GM21737 (cell line): ENCODE measurements around the gene NFKB1.
"Not testable (repeated sequence)": the region's sequence is repeated elsewhere in the genome, so short reads cannot be mapped to it uniquely, and the experiment has no call there.

Experiments
- ATAC-seq: cut with Tn5 transposase; IDR thresholded peaks from one replicate; pipeline ENCODE4 v1.9.1; 2021; ENCODE audit warnings: mild to moderate bottlenecking, moderate library complexity; ENCODE audit not compliant: unreplicated experiment

Gene NFKB1

DNA sequence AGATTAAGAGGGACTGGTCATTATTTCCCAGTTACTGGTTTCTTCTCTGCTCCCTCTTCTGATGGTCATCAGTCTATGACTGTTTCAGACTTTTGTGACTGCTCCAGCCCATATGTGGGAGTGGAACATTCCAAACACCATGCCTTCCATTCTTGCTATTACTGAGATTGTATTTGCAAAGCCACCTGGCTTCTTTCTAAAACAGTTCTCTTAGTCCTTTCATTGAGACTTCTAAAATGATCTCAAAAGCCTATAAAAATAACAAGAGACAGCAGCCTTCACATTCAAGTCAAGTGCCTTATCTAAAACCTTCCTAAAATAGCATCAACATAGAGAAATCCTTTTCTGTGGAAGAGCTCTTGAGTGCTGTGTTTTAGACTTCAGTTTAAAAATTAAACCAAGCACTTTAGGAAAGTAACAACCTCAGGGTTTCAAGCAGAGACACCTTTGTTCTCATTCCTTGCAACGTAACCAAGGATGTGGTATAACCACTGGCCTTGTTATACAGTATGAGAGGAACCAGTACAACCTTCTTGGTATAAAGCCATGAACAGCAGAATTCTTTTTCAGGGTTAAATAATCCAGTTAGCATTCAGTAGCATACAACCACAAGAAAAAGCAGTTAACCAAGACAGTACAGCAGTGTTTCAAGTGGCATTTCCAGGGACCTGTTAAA lies 97.1 kb downstream of the NFKB1 start:
- peak; percentile 64 for ATAC-seq

DNA sequence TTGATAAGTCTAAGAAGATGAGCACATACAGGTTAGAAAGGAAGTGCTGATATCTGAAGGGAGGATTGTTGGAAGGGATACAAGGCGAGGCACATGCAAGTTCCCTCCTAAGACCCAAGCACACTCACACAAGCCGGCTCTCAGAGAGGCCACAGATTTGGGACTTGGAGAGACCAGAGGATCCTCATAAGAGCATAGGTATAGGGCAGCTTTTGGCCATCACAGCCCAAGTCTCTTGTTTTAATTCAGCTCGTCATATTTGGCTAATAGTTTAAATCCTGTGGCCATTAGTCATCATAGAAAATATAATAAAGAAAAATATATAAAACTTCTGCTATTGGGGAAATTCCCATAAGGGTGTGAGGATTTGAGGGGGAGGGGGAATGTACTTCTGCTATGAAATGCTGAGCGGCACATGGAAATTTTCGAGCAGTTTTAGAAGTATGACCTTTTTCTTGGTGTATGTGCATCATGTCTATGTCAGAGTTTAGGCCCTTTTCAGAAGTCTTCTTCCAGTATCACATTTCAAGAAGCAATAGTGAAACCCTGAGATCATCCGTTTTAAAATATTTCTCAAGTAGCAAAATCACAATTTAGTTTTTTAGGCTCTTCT lies 97.7 kb downstream of the NFKB1 start:
- peak; percentile 43 for ATAC-seq

DNA sequence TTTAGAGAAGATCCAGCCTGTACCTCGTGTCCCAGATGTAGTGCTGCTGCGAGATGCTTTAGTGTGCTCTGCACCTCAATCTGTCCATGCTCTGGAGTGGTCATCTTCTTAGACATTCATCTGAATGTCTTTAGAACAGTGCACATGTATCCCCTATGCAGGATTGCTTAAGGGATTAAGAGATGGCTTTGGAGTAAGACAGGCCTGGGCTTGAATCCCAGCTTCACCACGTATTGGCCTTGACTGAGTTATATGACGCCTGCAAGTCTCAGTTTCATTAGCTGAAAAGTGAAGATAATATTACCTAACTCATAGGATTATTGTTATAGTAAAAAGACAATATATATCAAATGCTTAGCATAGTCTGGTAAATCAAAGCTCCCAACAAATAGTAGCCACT lies 98.3 kb downstream of the NFKB1 start:
- no peak for ATAC-seq

DNA sequence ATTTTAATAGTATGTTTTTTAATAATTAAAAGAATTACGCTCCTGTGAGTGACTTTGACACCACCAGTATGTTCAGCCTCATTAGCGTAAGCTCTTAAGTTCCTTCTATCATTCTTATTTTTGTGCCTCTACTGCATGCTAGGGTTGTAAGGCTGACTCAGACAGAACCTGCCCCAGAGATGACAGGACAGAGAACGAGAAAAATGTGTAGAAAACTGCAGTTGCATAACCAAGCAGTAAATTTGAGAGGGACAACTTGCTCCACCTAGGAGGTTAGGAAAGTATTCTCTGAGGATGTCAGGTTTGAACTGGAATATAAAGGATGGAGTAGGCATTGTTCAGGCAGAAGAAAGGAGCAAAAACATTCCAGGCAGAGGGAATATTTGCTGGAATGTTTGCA lies 98.7 kb downstream of the NFKB1 start:
- ATAC-seq, result no peak

DNA sequence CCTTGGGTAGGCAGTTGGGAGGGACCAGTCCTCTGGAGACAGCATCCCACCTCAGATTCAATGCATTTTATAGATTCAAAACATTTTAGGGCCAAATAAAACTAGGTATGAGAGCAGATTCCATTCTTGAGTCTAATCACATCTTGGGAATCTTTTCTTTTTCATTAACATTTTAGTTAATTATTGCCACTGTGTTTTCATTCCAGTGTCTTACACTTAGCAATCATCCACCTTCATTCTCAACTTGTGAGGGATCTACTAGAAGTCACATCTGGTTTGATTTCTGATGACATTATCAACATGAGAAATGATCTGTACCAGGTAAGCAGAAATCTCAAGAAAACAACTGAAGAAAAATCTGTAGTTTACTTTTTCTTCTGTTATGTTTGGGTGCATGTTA lies 99.5 kb downstream of the NFKB1 start:
- no peak for ATAC-seq

DNA sequence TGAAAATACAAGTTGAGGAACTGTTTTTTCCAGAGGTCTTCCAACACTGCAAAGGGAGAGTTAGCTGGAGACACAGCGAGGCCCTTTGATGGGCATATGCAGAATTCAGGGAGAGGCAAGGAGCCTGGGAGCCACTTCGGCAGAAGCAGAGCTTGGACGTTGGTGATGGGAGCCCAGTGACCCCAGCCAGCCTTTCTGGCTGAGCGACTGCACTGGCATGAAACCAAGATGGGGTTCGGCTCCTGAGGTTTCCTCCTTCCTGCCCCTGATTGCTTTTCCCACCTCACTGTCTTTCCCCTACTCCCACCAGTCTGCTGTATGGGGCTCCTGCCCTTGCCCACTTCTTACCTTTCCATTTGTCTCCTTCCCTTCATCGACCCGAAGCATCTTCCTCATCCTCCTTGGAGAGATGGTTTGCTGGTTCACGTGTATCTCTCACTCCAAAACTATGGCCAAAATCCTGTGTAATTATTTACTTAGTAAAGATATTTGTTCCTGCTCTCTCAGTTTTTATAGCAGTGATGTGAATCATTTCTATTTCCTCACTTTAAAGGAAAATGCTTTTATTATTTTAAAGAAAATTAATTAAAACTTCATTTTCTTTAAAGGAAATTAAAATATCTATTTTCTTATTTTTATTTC lies 100.5 kb downstream of the NFKB1 start:
- ATAC-seq, result no peak

DNA sequence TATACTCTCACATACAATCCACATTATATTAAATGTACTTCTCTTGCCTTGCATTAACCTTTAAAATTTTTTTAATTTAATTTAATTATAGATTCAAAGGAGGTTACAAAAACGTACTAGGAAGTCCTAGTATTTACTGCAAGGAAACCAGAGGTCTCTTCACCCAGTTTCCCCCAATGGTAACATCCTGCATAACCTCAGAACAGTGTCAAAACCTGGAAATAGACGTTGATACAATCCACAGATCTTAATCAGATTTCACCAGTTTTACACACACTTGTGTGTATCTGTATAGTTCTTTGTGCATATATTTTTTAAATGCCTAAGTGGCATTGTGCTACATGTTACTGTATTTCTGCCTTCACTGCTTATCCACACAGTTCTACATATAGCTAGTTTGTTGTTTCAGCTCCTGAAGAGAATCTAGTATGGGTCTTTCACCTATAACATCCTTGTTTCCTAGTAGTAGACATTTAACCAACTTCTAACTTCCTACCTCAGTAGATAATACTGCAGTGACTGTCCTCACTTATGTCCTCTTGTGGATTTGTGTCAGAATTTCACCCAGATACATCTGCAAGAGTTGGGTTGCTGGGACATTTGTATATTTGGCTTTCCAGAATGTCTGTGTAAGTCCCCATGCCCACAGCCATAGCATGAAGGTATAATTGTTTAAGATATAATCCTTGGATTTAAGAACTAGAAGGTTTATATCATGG lies 103.2 kb downstream of the NFKB1 start:
- ATAC-seq, result no peak

DNA sequence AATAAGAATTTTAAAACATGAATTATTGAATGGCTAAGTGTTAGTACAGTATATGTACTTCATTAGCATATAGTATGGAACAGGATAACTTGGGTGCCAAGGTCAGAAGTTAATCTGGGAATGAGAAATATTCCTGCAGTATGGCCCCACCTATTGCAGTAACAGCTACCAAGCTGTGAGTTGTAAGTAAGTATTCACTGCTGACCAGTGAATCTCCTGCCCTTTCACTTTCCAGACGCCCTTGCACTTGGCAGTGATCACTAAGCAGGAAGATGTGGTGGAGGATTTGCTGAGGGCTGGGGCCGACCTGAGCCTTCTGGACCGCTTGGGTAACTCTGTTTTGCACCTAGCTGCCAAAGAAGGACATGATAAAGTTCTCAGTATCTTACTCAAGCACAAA lies 105.1 kb downstream of the NFKB1 start:
- no peak for ATAC-seq

DNA sequence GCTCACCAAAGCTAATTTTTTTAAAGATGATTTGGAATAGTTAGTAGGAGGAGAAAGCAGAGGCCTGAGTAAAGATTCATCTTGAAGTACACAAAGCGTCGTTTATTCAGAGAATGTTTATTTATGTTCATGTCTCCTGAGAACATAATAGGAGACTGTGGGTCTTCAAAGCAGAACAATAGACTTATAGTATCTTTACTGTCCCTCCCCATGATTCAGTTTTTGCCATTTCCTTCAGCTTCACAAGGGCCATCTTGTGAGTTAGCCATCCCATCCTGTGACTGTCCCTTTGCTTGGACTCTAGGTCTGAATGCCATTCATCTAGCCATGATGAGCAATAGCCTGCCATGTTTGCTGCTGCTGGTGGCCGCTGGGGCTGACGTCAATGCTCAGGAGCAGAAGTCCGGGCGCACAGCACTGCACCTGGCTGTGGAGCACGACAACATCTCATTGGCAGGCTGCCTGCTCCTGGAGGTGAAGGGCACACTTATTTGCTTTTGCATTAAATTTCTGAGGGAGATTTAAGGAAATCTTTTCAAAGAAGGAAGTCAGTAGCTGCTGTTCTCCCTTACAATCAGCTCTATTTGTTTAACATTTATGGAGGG lies 105.8 kb downstream of the NFKB1 start:
- ATAC-seq, result no peak

DNA sequence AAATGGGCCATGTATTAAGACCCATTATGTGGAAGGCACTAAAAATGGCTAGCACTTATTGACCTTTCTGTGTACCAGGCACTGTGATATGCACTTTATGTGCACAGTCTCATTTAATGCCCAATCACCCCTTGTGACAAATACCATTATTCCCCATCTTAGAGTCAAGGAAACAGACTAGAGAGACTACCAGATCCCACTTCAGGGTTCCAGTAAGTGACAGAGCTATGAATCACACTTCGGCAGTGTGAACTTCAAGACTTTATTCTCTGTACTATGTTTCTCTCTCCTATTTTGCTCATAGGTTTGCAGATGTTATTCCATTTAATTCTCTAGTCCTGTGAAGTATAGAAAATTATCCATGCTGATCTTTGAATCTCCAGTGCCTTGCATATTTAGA lies 107.0 kb downstream of the NFKB1 start:
- no peak for ATAC-seq

DNA sequence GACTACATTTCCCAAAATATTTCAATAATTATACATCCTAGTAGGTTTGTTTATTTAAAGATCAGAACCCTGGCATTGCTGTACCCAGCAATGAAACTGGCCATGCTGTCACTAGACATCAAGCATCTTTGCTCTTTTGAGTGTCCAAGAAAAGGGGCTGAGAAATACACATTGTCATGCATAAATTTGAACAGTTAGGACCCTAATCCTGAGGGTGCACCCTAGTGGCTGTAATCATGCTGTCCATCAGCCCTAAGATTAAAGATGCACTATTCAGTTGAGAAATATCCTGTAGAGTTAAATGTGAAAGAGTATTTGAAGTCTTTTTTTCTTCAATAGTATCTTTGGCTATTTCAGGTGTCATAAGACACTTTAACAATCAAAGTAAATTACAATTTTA lies 108.8 kb downstream of the NFKB1 start:
- ATAC-seq, result no peak

DNA sequence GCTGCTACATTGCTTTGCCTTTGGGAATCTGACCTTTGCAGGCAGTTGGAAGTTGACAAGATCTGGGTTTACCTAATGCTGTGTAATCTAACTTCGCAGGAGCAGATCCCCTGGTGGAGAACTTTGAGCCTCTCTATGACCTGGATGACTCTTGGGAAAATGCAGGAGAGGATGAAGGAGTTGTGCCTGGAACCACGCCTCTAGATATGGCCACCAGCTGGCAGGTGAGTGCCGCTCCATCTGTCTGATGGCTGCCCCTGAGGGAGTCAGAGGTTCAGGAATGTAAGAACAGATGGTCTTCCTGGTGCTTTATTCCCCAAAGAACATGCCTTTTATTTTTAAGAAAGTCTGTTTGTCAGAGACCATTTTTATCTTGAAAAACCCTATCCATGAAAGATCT lies 109.3 kb downstream of the NFKB1 start:
- no peak for ATAC-seq

DNA sequence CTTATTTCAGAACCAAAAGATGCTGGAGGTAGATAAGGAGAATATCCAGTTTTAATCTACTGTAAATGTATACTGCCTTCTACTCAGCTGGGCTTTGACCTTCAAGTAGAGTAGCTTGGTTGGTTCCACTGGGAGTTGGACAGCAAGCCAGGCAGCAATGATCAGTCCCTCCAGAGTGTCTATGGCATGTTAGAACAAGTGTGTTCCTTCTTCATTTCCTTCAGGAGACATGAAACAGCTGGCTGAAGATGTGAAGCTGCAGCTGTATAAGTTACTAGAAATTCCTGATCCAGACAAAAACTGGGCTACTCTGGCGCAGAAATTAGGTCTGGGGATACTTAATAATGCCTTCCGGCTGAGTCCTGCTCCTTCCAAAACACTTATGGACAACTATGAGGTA lies 111.1 kb downstream of the NFKB1 start:
- ATAC-seq, result no peak

DNA sequence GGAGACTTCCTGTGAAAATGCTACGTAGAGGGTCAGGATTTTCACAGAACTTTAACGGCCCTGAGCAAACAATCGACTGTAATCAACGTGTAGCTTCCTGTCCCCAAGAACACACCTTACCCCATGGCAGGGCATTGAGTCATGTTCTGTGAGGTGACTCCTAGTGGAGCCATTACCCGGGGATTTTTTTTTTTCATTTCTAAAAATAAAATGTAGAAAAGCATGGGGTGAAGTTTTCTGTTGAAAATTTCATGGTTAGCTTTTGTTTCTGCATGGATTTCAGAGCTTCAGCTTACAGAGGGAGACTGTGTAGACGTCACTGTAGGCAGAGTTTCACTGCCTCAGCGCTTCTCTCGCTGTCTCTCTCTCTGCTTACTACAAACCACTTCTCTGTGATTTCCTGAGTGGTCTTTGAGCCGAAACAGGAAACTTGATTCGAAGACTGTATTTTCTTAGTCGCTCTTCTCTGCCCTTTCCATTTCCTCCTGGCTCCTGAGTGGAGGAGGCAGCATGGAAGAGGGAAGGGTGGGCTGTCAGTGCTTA lies 111.7 kb downstream of the NFKB1 start:
- ATAC-seq, result no peak

DNA sequence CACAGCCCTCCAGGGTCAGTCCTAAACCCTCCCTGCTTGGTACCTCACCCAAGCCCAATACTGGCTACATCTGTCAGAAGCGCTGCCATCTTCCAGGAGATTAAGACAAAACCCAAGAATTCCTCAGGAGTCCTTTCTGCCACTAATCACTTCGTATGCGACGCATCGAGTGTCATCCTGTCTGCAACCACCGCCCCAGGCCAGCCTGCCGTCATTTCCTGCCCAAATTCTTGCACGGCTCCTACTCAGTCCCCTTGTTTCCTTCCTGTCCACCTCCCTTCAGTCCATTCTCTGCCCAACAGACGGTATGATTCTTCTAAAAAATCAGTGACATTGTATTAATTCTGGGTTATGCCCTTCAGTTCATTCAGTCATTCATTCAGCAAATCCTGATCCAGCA lies 113.6 kb downstream of the NFKB1 start:
- no peak for ATAC-seq

DNA sequence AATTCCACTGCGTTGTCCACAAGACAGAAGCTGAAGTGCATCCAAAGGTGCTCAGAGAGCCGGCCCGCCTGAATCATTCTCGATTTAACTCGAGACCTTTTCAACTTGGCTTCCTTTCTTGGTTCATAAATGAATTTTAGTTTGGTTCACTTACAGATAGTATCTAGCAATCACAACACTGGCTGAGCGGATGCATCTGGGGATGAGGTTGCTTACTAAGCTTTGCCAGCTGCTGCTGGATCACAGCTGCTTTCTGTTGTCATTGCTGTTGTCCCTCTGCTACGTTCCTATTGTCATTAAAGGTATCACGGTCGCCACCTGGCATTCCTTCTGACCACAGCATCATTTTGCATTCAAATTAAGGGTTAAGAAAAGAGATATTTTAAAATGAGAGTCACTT lies 115.5 kb downstream of the NFKB1 start:
- no peak for ATAC-seq

DNA sequence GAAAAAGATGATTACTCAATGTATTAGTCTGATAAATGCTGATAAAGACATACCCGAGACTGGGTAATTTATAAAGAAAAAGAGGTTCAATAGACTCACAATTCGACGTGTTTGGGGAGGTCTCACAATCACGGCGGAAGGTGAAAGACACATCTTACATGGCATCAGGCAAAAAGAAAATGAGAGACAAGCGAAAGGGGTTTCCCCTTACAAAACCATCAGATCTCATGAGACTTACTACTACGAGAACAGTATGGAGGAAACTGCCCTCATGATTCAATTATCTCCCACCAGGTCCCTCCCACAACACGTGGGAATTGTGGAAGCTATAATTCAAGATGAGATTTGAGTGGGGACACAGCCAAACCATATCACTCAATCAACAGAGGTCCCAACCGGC lies 117.9 kb downstream of the NFKB1 start:
- not testable (repeated sequence) for ATAC-seq

DNA sequence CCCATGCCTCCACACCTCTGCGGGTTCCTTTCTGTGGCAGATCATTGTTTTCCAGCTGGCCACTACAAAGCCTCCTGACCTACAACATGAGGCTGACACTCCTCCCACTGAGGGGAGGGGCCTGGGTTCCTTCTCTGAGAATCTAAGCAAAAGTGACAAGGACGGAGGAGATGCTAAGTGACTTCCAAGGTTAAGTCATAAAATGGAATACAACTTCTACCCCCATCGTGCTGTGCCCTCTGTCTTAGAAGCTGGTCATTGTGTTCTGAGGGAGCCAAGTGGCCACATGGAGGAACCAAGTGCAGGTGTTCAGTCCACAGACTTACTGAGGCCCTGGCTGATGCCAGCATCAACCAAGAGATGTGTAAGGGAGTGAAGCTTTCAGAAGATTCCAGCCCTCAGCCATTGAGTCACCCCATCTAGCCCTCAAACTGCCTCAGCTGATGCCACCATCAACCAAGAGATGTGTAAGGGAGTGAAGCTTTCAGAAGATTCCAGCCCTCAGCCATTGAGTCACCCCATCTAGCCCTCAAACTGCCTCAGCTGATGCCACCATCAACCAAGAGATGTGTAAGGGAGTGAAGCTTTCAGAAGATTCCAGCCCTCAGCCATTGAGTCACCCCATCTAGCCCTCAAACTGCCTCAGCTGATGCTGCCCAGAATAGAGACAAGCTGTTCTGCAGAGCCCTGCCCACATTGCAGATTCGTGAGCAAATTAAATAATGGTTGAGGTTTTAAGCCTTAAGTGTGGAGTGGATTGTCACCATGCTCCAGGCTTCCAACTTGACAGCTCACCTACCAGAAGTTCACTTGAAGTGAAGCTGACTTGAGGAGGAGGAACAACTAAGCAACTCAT lies 118.8 kb downstream of the NFKB1 start:
- ATAC-seq, result not testable (repeated sequence)

DNA sequence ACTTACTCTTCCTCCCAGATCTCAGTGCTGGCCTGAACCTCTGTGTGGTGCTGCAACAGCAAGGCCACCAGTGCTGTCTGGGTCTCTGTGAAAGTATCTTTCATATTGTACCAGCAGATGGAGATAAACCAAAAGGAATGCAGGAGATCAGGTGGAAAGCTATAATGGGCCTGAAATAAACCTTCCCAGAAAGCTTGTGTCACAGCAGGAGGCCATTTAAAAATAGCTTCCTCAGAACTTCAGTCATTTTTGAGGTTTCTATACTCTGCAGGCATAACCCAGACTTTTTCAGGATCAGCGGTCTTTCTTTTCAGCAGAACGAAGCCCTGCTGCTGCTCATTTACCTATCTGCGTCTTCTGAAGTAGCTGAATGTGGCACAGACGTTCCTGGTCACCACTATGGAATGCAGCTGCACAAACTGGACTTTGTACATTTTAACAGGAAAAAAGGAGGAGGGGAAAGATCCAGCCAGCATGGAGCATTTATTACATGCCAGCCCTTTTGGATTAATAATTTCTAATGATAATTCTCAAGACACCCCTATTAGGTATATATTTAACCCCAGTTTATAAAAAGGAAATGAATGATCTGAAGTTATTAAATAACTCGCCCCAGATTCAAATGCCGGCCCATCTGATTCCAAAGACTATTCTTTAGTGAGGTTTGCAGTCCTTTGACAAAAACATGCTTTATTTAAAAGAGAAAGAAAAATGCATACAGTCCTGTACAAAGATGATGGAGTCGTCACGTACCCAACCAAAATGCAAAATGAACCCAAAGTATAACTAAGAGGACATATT lies 119.7 kb downstream of the NFKB1 start:
- no peak for ATAC-seq
